Calu3 (cell line): ENCODE results near the gene RXFP1. TPM values are rescaled to one million over a fixed set of nuclear protein-coding genes. Genes with fewer than 3 reads are reported as not detected.
A peak's percentile ranks its signal among the peaks of the same experiment; 100 is the strongest.

Source experiments
- BruUV-seq: library from RNA; stranded (reverse); fragments of 400-500 nt; replicated peaks from 2 replicates; lab custom pipeline; 2021; lab: Mats Ljungman, UMichigan
- CTCF ChIA-PET: fragments of 300-600 bp; sonication (Branson Sonifier 250); formaldehyde crosslinking; loops from one replicate; lab custom pipeline; 2022; ENCODE audit warnings: antibody characterized with exemption; lab: Charles Lee
- DNase-seq: peaks from one replicate; pipeline ENCODE4 v3.0.0; 2022
- H3K27ac Mint-ChIP-seq: one replicate; pipeline ENCODE4 v1.8.0; 2022; ENCODE audit warnings: mixed read lengths; ENCODE audit not compliant: unreplicated experiment
- H3K27me3 Mint-ChIP-seq: one replicate; pipeline ENCODE4 v1.8.0; 2022; ENCODE audit warnings: mixed read lengths; ENCODE audit not compliant: unreplicated experiment
- H3K36me3 Mint-ChIP-seq: one replicate; pipeline ENCODE4 v1.8.0; 2022; ENCODE audit warnings: mild to moderate bottlenecking, moderate library complexity, mixed read lengths; ENCODE audit not compliant: insufficient read depth, unreplicated experiment
- H3K4me1 Mint-ChIP-seq: one replicate; pipeline ENCODE4 v1.8.0; 2022; ENCODE audit warnings: mild to moderate bottlenecking, low read depth, mixed read lengths; ENCODE audit not compliant: unreplicated experiment
- H3K4me3 Mint-ChIP-seq: one replicate; pipeline ENCODE4 v1.8.0; 2022; ENCODE audit warnings: mild to moderate bottlenecking, low read depth, moderate library complexity, mixed read lengths; ENCODE audit not compliant: unreplicated experiment
- H3K9me3 Mint-ChIP-seq: one replicate; pipeline ENCODE4 v1.8.0; 2022; ENCODE audit warnings: low read depth, mixed read lengths; ENCODE audit not compliant: unreplicated experiment
- intact Hi-C: fragments of 100-400 bp; cut with micrococcal nuclease; formaldehyde crosslinking; loops from one replicate; pipeline ENCODE4 v1.10.0; 2022; ENCODE audit not compliant: unreplicated experiment
- total RNA-seq: library from RNA; stranded (reverse); gene quantifications from 2 replicates; pipeline ENCODE4 v1.2.3, GENCODE V29; 2022
- TF ChIP-seq, protein P1 (sequence below): fragments of 200-600 bp; IDR thresholded peaks from one replicate; pipeline ENCODE4 v1.8.0; 2022; ENCODE audit warnings: antibody characterized with exemption; ENCODE audit not compliant: unreplicated experiment

Gene RXFP1
- total RNA-seq, 1 experiment from 2014 or later: not detected

DNA sequence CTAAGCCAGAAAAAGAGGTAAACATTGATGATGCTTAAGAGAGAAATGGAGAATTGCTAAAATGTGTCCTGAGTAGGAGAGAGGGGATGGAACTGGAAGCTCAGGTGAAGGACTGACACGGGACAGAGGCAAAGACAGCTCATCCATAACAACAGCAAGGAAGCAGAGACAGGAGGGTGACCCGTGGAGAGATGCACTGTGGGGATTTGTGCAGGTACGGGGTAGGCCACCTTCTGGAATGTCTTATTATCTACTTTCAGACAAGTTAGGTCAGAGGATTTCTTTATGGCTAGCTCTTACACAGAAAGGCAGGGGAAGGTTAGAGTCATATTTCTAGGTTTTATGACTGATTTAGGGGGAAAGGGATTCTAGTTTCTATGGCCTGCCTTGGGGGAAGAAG, 31.7 kb downstream of the RXFP1 start:
- no peaks in the 10 kb centered on the region for H3K4me1 Mint-ChIP-seq
- intact Hi-C loops: no loop called here
- no peak for DNase-seq

DNA sequence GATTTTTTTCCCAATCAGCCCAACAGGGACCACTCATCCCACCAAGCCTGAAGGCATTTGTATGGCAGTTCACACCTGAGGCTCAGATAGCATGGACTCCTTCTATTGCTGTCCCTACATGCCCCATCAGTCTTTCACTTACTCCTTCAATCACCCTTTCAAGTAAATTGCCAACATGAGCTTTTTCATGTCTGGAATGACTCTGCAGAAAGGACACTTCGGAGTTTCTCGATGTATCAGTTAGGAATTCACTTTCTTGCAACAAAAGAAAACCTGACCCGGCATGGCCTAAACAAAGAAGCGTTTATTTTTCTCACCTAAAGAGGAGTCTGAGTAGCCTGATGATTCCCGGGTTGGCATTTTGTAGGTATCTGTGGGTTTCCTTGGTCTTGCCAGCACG, 38.6 kb downstream of the RXFP1 start:
- Mint-ChIP-seq H3K36me3 (no peaks in the 10 kb centered on the region), H3K27me3 (no peaks in the 10 kb centered on the region), H3K4me3 (no peak overlapping the region), H3K4me1 (no peaks in the 10 kb centered on the region), H3K27ac (no peak overlapping the region), H3K9me3 (no peaks in the 10 kb centered on the region)
- CTCF ChIA-PET: no interaction called here
- intact Hi-C loops: no loop called here
- no peak for DNase-seq
- TF ChIP-seq, protein P1, sequence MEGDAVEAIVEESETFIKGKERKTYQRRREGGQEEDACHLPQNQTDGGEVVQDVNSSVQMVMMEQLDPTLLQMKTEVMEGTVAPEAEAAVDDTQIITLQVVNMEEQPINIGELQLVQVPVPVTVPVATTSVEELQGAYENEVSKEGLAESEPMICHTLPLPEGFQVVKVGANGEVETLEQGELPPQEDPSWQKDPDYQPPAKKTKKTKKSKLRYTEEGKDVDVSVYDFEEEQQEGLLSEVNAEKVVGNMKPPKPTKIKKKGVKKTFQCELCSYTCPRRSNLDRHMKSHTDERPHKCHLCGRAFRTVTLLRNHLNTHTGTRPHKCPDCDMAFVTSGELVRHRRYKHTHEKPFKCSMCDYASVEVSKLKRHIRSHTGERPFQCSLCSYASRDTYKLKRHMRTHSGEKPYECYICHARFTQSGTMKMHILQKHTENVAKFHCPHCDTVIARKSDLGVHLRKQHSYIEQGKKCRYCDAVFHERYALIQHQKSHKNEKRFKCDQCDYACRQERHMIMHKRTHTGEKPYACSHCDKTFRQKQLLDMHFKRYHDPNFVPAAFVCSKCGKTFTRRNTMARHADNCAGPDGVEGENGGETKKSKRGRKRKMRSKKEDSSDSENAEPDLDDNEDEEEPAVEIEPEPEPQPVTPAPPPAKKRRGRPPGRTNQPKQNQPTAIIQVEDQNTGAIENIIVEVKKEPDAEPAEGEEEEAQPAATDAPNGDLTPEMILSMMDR: no peak
- BruUV-seq: no TSS peak

More for the DNA sequence above, 31.7 kb downstream of the RXFP1 start:
- TF ChIP-seq, protein P1: no peak
- H3K27ac Mint-ChIP-seq: peak overlapping the region; percentile 57
- H3K27me3 Mint-ChIP-seq: no peaks in the 10 kb centered on the region
- BruUV-seq: no TSS peak
- no peak overlapping the region for H3K4me3 Mint-ChIP-seq
- H3K36me3 Mint-ChIP-seq: no peaks in the 10 kb centered on the region
- CTCF ChIA-PET: no interaction called here
- peaks cover 2% of the 10 kb centered on the region for H3K9me3 Mint-ChIP-seq

DNA sequence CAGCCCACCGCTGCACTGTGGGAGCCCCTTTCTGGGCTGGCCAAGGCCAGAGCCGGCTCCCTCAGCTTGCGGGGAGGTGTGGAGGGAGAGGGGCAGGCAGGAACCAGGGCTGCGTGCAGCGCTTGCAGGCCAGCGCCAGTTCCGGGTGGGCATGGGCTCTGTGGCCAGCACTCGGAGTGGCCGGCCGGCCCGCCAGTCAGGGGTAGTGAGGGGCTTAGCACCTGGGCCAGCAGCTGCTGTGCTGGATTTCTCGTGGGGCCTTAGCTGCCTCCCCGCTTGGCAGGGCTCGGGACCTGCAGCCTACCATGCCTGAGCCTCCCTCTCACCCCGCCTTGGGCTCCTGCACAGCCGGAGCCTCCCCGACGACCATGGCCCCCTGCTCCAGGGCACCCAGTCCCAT, 45.2 kb downstream of the RXFP1 start:
- no peak overlapping the region for H3K27ac Mint-ChIP-seq
- CTCF ChIA-PET: no interaction called here
- H3K36me3 Mint-ChIP-seq: no peaks in the 10 kb centered on the region
- no TSS peak for BruUV-seq
- no peaks in the 10 kb centered on the region for H3K4me1 Mint-ChIP-seq
- H3K9me3 Mint-ChIP-seq: no peaks in the 10 kb centered on the region
- TF ChIP-seq, protein P1: no peak
- H3K27me3 Mint-ChIP-seq: no peaks in the 10 kb centered on the region
- no peak overlapping the region for H3K4me3 Mint-ChIP-seq
- no peak for DNase-seq
- intact Hi-C loops: no loop called here

DNA sequence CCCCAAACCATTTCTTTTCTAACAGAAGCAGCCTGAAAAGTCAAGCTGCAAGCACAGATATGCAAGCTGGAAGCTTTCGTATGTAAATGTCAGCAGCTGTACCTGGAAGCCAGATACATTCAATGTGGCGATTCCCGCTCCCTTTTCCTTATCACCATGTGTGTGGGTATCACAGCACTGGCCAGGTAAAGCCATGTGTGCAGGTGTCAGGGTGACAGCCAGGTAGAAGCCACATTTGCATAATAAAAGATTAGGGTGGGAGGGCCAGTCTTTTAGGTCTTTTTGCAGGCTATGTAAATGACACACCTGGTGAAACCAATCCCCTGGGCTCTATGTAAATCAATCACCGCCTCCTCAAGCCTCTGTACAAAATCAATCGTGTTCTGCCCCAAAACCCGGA, 50.1 kb downstream of the RXFP1 start:
- Mint-ChIP-seq H3K36me3 (no peaks in the 10 kb centered on the region), H3K4me1 (no peaks in the 10 kb centered on the region), H3K9me3 (no peaks in the 10 kb centered on the region), H3K27me3 (no peaks in the 10 kb centered on the region), H3K27ac (no peak overlapping the region), H3K4me3 (no peak overlapping the region)
- intact Hi-C loops: no loop called here
- no TSS peak for BruUV-seq
- DNase-seq: no peak
- CTCF ChIA-PET: no interaction called here
- TF ChIP-seq, protein P1: no peak

DNA sequence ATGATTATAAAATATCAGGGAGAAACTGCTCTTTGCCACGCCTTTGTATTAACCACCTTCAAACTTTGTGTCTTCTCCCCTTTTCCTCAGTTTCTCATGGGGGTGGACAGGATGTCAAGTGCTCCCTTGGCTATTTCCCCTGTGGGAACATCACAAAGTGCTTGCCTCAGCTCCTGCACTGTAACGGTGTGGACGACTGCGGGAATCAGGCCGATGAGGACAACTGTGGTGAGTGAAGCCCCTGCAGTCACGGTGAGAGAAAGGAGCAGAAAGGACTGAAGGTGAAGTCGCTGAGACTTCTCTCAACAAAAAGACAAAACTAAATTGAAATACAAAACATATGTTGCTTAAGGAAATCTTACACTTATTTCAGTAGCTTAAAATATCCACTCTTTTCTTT, 50.9 kb downstream of the RXFP1 start:
- H3K27me3 Mint-ChIP-seq: no peaks in the 10 kb centered on the region

More for the DNA sequence above, 50.9 kb downstream of the RXFP1 start:
- intact Hi-C loops: no loop called here
- no peak overlapping the region for H3K4me3 Mint-ChIP-seq
- H3K4me1 Mint-ChIP-seq: no peaks in the 10 kb centered on the region
- TF ChIP-seq, protein P1: no peak
- no TSS peak for BruUV-seq
- no peak overlapping the region for H3K27ac Mint-ChIP-seq
- H3K36me3 Mint-ChIP-seq: no peaks in the 10 kb centered on the region
- CTCF ChIA-PET: no interaction called here
- no peak for DNase-seq
- no peaks in the 10 kb centered on the region for H3K9me3 Mint-ChIP-seq
